Ovary (tissue), 9 donors: ENCODE results near the gene SPATA33. TPM values are rescaled to one million over a fixed set of nuclear protein-coding genes. Genes with fewer than 3 reads are reported as not detected.
A peak's percentile ranks its signal among the peaks of the same experiment; 100 is the strongest.

ENCODE experiments used
- DNase-seq, 5 donors: peaks; one replicate each; pipeline ENCODE4 v3.0.0-alpha.2; 2019 to 2020
- H3K27ac ChIP-seq, 2 donors: fragments of 200-600 bp; one replicate each; pipeline versions ENCODE4 v1.5.1 to v1.8.0; 2019 to 2022
- H3K27me3 ChIP-seq: fragments of 200-600 bp; one replicate; pipeline ENCODE4 v1.8.0; 2022
- H3K36me3 ChIP-seq: fragments of 200-600 bp; sonication (generic); one replicate; pipeline ENCODE4 v1.5.1; 2019
- H3K4me1 ChIP-seq: one replicate; pipeline ENCODE4 v1.8.1; 2013; ENCODE audit warnings: mild to moderate bottlenecking, moderate library complexity; ENCODE audit not compliant: insufficient read depth
- H3K4me3 ChIP-seq: fragments of 200-600 bp; sonication (generic); one replicate; pipeline ENCODE4 v1.5.1; 2017
- H3K9me3 ChIP-seq, 2 donors: fragments of 200-600 bp in 1 of 2; sonication (generic) in 1 of 2; one replicate each; pipeline versions ENCODE4 v1.5.1 to v1.8.1; 2013 to 2019; ENCODE audit warnings: mild to moderate bottlenecking in 1 of 2, moderate library complexity in 1 of 2
- EP300 ChIP-seq: sonication (generic); formaldehyde crosslinking; IDR thresholded peaks from one replicate; pipeline ENCODE4 v1.6.1; 2017; ENCODE audit warnings: antibody characterized with exemption
- POLR2A ChIP-seq: fragments of 450-650 bp; IDR thresholded peaks from one replicate; pipeline ENCODE4 v1.6.1; 2017; ENCODE audit warnings: antibody characterized with exemption, mild to moderate bottlenecking, moderate library complexity
- WGBS, 3 donors: extraction: QIAGEN DNeasy Blood & Tissue Kit in 1 of 3; methylation state at CpG; one replicate each; pipeline versions ENCODE4 v1.1.5 to v1.1.7; 2013 to 2017; 5-methylcytosine and 5-hydroxymethylcytosine counted together
- intact Hi-C, 4 donors: fragments of 100-400 bp; cut with DNase I; formaldehyde crosslinking; loops; one replicate each; pipeline versions ENCODE4 v1.11.0 to v1.15.1; 2022 to 2023
- polyA plus RNA-seq, 2 donors: library from polyadenylated mRNA; stranded (reverse); fragments of 200-250 nt in 1 of 2; fragments of 350-450 nt in 1 of 2; fragmentation: Illumina TruSeq in 1 of 2; extraction: RNeasy Lipid Tissue Mini Kit (QIAGEN cat#74804) in 1 of 2; gene quantifications; one replicate each; pipeline ENCODE4 v1.2.3, GENCODE V29; 2013 to 2014
- total RNA-seq, 7 donors: library from RNA; depleted of rRNA in 2 of 7; stranded (reverse); fragments of >200 nt in 2 of 7; fragmentation: NEBNext Ultra II Directional in 3 of 7; extraction: Animal tissue kit (Norgen Biotek cat#: 25700) in 3 of 7; gene quantifications; one replicate each; pipeline versions ENCODE4 v1.1.0 to v1.2.4, GENCODE V29; 2016 to 2023
- TF ChIP-seq, protein P1 (sequence below), 3 donors: fragments of 450-650 bp in 2 of 3; fragments of 200-600 bp in 1 of 3; IDR thresholded peaks; one replicate each; pipeline versions ENCODE4 v1.5.1 to v1.8.0; 2016 to 2022; ENCODE audit warnings: antibody characterized with exemption in 3 of 3, mild to moderate bottlenecking in 1 of 3
- donor health status: DM: no; HTN: no; CAD: no; lungs with moderate emphysema.
- donor health status: DM: no; HTN: no; CAD: no.
- donor health status: Bipolar disorder and iron deficiency.
- donor health status: DM: yes; HTN: yes; CAD: no.
- donor health status: DM: no; HTN: no; CAD: no.
- donor health status: DM: yes; HTN: yes; CAD: no.

The SPATA33 gene
- total and polyA plus RNA-seq, 9 donors, result 1.5 to 8.2 (median 4.7) TPM

DNA sequence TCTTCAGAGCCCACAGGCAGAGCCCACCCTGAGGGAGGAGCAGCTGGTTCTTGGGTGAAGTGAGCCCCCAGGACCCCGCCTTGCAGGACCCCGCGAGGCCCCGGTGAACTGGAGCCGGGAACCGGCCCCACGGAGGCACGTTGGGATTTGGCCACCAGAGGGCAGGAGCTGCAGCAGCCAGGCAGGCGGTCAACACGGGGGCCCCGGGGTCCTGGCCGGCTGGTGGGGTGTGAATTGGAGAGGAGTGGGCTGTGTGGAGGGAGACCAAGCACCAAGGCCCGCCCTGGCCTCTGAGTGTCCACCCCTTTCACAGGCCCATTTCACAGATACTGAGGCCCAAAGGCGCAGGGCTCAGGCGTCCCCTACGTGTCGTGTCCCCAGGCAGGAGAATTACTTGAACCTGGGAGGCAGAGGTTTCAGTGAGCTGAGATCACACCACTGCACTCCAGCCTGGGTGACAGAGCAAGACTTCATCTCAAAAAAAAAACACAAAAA is 42.0 kb upstream of the SPATA33 start:
- H3K4me3 ChIP-seq, result no peak overlapping the region
- no peaks in the 10 kb centered on the region for H3K4me1 ChIP-seq
- no peak overlapping the region for H3K27ac ChIP-seq
- intact Hi-C loops, result no loop called here
- no peak for DNase-seq
- TF ChIP-seq POLR2A (no peak), EP300 (no peak)
- TF ChIP-seq, protein P1, sequence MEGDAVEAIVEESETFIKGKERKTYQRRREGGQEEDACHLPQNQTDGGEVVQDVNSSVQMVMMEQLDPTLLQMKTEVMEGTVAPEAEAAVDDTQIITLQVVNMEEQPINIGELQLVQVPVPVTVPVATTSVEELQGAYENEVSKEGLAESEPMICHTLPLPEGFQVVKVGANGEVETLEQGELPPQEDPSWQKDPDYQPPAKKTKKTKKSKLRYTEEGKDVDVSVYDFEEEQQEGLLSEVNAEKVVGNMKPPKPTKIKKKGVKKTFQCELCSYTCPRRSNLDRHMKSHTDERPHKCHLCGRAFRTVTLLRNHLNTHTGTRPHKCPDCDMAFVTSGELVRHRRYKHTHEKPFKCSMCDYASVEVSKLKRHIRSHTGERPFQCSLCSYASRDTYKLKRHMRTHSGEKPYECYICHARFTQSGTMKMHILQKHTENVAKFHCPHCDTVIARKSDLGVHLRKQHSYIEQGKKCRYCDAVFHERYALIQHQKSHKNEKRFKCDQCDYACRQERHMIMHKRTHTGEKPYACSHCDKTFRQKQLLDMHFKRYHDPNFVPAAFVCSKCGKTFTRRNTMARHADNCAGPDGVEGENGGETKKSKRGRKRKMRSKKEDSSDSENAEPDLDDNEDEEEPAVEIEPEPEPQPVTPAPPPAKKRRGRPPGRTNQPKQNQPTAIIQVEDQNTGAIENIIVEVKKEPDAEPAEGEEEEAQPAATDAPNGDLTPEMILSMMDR (IDR thresholded peaks at IDR 0.05), result peak in 1 of 3 donors; percentile 41
- no peaks in the 10 kb centered on the region for H3K27me3 ChIP-seq
- no peaks in the 10 kb centered on the region for H3K9me3 ChIP-seq
- 28 to 38% (median 33%) methylated on average over 12 to 17 of the region's 17 CpGs for WGBS, 3 donors
- no peaks in the 10 kb centered on the region for H3K36me3 ChIP-seq

DNA sequence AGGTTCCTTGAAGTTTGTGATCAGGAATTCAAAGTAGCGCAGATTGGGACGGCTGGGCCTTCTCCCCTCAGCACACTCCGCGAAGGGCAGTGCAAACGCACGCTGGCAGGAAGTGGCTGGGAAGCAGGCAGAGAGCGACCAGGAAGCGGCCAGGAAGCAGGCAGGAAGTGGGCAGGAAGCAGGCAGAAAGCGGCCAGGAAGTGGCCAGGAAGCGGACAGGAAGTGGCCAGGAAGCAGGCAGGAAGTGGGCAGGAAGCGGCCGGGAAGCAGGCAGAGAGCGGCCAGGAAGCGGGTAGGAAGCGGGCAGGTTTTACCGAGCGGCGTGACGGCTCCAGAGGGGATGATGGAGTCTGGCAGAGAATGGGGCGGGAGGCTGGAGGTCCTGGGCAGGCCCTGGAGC is 41.0 kb upstream of the SPATA33 start:
- no peak for DNase-seq
- H3K27me3 ChIP-seq, result no peaks in the 10 kb centered on the region
- TF ChIP-seq, protein P1 (IDR thresholded peaks at IDR 0.05), result no peak
- no peak for TF ChIP-seq POLR2A
- 81 to 82% (median 81%) methylated on average over 20 of the region's 20 CpGs for WGBS, 3 donors
- no peaks in the 10 kb centered on the region for H3K9me3 ChIP-seq
- intact Hi-C loops, result no loop called here
- no peaks in the 10 kb centered on the region for H3K4me1 ChIP-seq
- no peak overlapping the region for H3K4me3 ChIP-seq
- no peaks in the 10 kb centered on the region for H3K36me3 ChIP-seq
- no peak overlapping the region for H3K27ac ChIP-seq

GRCh38 chr16:89617036-89617435 is 40.6 kb upstream of the SPATA33 start:
- H3K27ac ChIP-seq, result no peak overlapping the region
- H3K4me1 ChIP-seq, result no peaks in the 10 kb centered on the region
- no peak for TF ChIP-seq POLR2A
- TF ChIP-seq, protein P1 (IDR thresholded peaks at IDR 0.05), result no peak
- no peak for TF ChIP-seq EP300
- DNase-seq, result no peak
- no peak overlapping the region for H3K4me3 ChIP-seq
- H3K36me3 ChIP-seq, result no peaks in the 10 kb centered on the region
- intact Hi-C loops, result no loop called here
- H3K9me3 ChIP-seq, result no peaks in the 10 kb centered on the region
- WGBS, 3 donors, result 57 to 65% (median 62%) methylated on average over 6 of the region's 6 CpGs
- no peaks in the 10 kb centered on the region for H3K27me3 ChIP-seq

DNA sequence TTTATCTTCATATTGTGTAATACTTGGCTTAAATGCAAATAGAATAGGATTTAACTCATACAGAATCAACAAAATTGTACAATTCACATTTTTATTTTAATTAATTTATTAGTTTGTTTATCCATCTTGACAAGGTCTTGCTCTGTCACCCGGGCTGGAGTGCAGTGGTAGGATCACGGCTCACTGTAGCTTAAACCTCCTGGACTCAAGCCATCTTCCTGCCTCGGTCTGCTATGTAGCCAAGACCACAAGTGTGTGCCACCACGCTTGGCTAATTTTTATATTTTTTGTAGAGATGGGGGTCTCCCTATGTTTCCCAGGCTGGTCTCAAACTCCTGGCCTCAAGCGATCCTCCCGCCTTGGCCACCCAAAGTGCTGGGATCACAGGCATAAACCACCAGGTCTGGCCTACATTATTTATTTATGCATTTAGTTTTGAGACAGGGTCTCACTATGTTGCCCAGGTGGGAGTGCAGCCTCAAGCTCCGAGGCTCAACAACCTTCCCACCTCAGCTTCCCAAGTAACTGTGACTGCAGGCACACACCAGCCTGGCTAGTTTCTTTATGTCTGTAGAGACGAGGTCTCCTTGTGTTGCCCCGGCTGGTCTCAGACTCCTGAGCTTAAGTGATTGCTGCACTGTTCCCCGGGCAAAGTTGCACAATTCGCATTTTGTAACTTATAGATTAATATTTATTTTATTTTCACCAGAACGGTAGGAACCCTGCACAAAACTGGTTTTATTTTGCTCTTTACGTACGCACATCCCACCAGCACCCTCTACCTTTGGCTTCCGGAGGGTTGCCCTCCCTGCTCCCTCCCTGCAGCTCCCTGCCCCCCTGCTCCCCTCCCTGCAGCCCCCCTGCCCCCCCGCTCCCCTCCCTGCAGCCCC is 39.3 kb upstream of the SPATA33 start:
- no peak for TF ChIP-seq POLR2A
- H3K4me1 ChIP-seq, result no peaks in the 10 kb centered on the region
- WGBS, 3 donors, result 40 to 49% (median 41%) methylated on average over 15 to 16 of the region's 16 CpGs
- H3K36me3 ChIP-seq, result no peaks in the 10 kb centered on the region
- H3K4me3 ChIP-seq, result no peak overlapping the region
- no peaks in the 10 kb centered on the region for H3K27me3 ChIP-seq
- H3K9me3 ChIP-seq, result no peaks in the 10 kb centered on the region
- DNase-seq, result no peak
- H3K27ac ChIP-seq, result no peak overlapping the region
- intact Hi-C loops, result no loop called here

DNA sequence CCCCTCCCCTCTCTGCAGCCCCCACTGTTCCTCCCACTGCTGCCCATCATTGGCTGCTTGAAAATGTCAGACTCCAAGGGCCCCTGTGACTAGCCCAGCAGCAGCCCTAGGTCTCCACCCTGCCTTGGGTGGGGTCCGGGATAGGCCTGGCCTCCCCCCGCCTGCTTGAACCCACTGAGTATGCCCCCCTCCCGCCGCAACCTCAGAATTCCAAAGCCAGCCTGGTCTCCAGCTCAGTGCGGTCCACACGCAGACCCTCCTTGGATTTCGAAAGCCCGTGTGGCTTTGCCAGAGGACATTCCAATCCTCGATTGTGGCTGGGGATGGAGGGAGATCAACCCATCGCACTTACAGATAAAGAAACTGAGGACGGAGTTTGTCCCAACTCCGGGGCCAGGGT is 37.8 kb upstream of the SPATA33 start:
- Histone ChIP-seq H3K36me3 (no peaks in the 10 kb centered on the region), H3K4me3 (no peak overlapping the region), H3K4me1 (no peaks in the 10 kb centered on the region), H3K27me3 (no peaks in the 10 kb centered on the region), H3K9me3 (no peaks in the 10 kb centered on the region), H3K27ac (no peak overlapping the region)
- no peak for DNase-seq
- intact Hi-C loops, result no loop called here
- 23 to 40% (median 39%) methylated on average over 12 of the region's 12 CpGs for WGBS, 3 donors
- TF ChIP-seq, protein P1 (IDR thresholded peaks at IDR 0.05), result no peak
- TF ChIP-seq POLR2A (no peak), EP300 (no peak)
